Left ventricle myocardium inferior (tissue), 1 donor: ENCODE measurements around the gene PLEKHH3. TPM values are rescaled to one million over a fixed set of nuclear protein-coding genes. Genes with fewer than 3 reads are reported as not detected.

Experiments used
- DNase-seq: peaks from one replicate; pipeline ENCODE4 v3.0.0-alpha.2; 2020
- H3K27ac ChIP-seq: fragments of 200-600 bp; replicated peaks from 2 replicates; pipeline ENCODE4 v1.8.0; 2021
- H3K27me3 ChIP-seq: fragments of 200-600 bp; 2 replicates; pipeline ENCODE4 v1.8.0; 2021; ENCODE audit warnings: low read depth
- H3K36me3 ChIP-seq: fragments of 200-600 bp; 2 replicates; pipeline ENCODE4 v1.8.0; 2021
- H3K4me1 ChIP-seq: fragments of 200-600 bp; 2 replicates; pipeline ENCODE4 v1.8.0; 2021
- H3K4me3 ChIP-seq: fragments of 200-600 bp; 2 replicates; pipeline ENCODE4 v1.8.0; 2021; ENCODE audit warnings: mild to moderate bottlenecking, moderate library complexity
- H3K9me3 ChIP-seq: fragments of 200-600 bp; replicated peaks from 2 replicates; pipeline ENCODE4 v1.8.0; 2021
- intact Hi-C: fragments of 100-400 bp; cut with micrococcal nuclease; formaldehyde crosslinking; loops from one replicate; pipeline ENCODE4 v1.11.0; 2022
- total RNA-seq: library from RNA; stranded (reverse); fragmentation: NEBNext Ultra II Directional; extraction: Animal tissue kit (Norgen Biotek cat#: 25700); gene quantifications from one replicate; pipeline ENCODE4 v1.2.1, GENCODE V29; 2021
- TF ChIP-seq, protein P1 (sequence below): fragments of 200-600 bp; IDR thresholded peaks from 2 replicates; pipeline ENCODE4 v1.8.0; 2021; ENCODE audit warnings: antibody characterized with exemption, mild to moderate bottlenecking, borderline replicate concordance
- donor health status: DM: no; HTN: yes; CAD: no; lungs with severe emphysema.

The PLEKHH3 gene
- total RNA-seq, 1 donor from 2014 or later = 21.5 TPM

GRCh38 chr17:42700586-42701289 is 23.9 kb upstream of the PLEKHH3 start:
- Histone ChIP-seq H3K27me3 (no peaks in the 10 kb centered on the region), H3K27ac (no peak overlapping the region), H3K9me3 (no peaks in the 10 kb centered on the region), H3K4me1 (peaks cover 15% of the 10 kb centered on the region), H3K36me3 (peaks cover 87% of the 10 kb centered on the region), H3K4me3 (no peak overlapping the region)
- intact Hi-C loops = no loop called here
- TF ChIP-seq, protein P1, sequence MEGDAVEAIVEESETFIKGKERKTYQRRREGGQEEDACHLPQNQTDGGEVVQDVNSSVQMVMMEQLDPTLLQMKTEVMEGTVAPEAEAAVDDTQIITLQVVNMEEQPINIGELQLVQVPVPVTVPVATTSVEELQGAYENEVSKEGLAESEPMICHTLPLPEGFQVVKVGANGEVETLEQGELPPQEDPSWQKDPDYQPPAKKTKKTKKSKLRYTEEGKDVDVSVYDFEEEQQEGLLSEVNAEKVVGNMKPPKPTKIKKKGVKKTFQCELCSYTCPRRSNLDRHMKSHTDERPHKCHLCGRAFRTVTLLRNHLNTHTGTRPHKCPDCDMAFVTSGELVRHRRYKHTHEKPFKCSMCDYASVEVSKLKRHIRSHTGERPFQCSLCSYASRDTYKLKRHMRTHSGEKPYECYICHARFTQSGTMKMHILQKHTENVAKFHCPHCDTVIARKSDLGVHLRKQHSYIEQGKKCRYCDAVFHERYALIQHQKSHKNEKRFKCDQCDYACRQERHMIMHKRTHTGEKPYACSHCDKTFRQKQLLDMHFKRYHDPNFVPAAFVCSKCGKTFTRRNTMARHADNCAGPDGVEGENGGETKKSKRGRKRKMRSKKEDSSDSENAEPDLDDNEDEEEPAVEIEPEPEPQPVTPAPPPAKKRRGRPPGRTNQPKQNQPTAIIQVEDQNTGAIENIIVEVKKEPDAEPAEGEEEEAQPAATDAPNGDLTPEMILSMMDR = no peak
- no peak for DNase-seq

DNA sequence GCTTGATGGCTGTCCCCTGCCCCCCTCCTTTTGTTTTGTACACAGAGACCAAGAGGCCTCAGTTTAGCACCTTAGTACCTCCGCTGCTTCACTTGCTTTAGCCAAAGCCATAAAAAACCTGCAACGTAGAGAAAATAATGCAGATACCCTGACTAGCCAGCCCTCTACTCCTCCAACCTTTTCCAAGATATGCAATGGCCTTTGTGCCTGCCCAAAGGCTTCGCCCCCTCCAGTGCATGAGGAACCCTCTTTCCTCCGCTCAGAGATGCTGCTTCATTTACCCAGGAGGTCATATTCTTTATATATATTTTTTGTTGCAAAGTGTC is 22.6 kb upstream of the PLEKHH3 start:
- DNase-seq = no peak
- no peak overlapping the region for H3K4me3 ChIP-seq
- no peaks in the 10 kb centered on the region for H3K27me3 ChIP-seq
- H3K27ac ChIP-seq = peak overlapping the region; percentile 27
- TF ChIP-seq, protein P1 = no peak
- no peaks in the 10 kb centered on the region for H3K9me3 ChIP-seq
- intact Hi-C loops = no loop called here
- peaks cover 87% of the 10 kb centered on the region for H3K36me3 ChIP-seq
- H3K4me1 ChIP-seq = peaks cover 15% of the 10 kb centered on the region

DNA sequence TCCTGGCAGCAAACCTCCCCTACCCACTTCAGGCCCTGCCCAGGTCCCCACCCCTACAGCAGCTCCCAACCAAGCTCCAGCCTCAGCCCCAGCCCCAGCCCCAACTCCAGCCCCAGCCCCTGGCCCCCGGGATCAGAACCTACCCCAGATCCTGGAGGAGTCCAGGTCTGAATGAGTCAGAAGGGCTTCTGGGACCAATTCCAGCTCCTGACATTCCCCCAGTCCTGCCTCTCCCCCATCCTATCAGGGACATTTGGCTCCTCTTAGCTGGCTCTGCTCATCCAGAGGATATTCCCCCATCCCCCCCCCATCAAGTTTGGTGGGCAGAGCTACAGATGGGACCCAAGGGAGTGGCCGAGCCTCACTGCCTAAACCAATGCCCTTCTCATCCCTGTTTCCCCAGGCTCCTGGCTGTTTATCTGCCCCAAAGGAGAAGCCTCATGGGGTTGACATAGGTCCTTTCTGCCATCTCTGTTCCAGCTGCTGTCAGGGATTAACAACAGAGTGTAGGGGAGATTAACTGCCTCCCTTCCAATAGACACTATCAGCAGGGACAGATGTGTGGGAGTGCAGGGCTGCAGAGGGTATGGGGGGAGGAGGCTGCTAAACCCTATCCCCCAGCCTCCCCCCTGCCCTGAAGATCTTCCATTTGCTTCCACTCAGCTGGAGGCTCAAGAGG is 22.1 kb upstream of the PLEKHH3 start:
- peaks cover 87% of the 10 kb centered on the region for H3K36me3 ChIP-seq
- H3K4me1 ChIP-seq = peaks cover 15% of the 10 kb centered on the region
- H3K27me3 ChIP-seq = no peaks in the 10 kb centered on the region
- H3K4me3 ChIP-seq = no peak overlapping the region
- DNase-seq = peak; percentile 28
- H3K27ac ChIP-seq = peak overlapping the region; percentile 27
- intact Hi-C loops = no loop called here
- no peaks in the 10 kb centered on the region for H3K9me3 ChIP-seq
- TF ChIP-seq, protein P1 = no peak

DNA sequence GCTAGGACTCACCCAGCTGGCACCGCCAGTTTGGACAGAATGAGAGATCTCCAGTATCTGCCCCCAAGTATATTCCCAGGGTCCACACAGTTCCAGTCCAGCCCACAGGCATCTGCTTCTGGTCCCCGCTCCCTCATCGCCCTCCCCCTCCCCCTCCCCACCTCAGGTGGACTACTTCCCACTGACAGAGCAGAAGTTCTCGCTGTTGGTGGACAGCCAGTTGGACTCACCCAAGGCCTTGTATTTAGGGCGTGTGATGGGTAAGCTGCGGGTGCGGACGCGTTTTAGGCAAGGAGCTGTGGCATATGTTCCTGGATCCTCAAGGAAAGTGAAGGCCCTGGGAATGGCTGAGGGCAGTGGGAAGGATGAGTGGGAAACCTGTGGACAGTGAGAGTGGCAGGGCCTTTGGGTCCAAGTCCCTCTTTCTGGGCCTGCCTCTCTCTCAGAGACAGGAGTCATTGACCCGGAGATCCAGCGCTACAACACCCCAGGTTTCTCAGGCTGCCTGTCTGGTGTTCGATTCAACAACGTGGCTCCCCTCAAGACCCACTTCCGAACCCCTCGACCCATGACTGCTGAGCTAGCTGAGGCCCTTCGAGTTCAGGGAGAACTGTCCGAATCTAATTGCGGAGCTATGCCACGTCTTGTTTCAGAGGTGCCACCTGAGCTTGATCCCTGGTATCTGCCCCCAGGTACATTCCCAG is 20.5 kb upstream of the PLEKHH3 start:
- Histone ChIP-seq H3K27me3 (no peaks in the 10 kb centered on the region), H3K4me1 (peaks cover 15% of the 10 kb centered on the region), H3K4me3 (no peak overlapping the region), H3K9me3 (no peaks in the 10 kb centered on the region), H3K27ac (no peak overlapping the region), H3K36me3 (peaks cover 76% of the 10 kb centered on the region)
- intact Hi-C loops = no loop called here
- DNase-seq = no peak
- TF ChIP-seq, protein P1 = no peak

GRCh38 chr17:42695500-42695899 is 18.7 kb upstream of the PLEKHH3 start:
- H3K27me3 ChIP-seq = no peaks in the 10 kb centered on the region
- TF ChIP-seq, protein P1 = no peak
- DNase-seq = no peak
- no peak overlapping the region for H3K27ac ChIP-seq
- intact Hi-C loops = no loop called here
- peaks cover 23% of the 10 kb centered on the region for H3K4me1 ChIP-seq
- H3K36me3 ChIP-seq = peaks cover 62% of the 10 kb centered on the region
- H3K9me3 ChIP-seq = no peaks in the 10 kb centered on the region
- no peak overlapping the region for H3K4me3 ChIP-seq
